ENCODE results near the gene LRRC46. TPM values are rescaled to one million over a fixed set of nuclear protein-coding genes. Genes with fewer than 3 reads are reported as not detected.

The LRRC46 gene
- total and polyA plus RNA-seq, 4 experiments from 2014 or later, result 0.23 to 0.69 TPM; not detected in 2

GRCh38 chr17:47804461-47804860 is 27.0 kb upstream of the LRRC46 start:
- H3K36me3 Mint-ChIP-seq, result peaks cover 14 to 25% of the 10 kb centered on the region in 2 donors
- H3K9me3 Mint-ChIP-seq, result no peaks in the 10 kb centered on the region
- H3K9me3 ChIP-seq (ENCODE audit: control insufficient read depth in 1 of 2, low read length in 2 of 2), result no peaks in the 10 kb centered on the region
- no peaks in the 10 kb centered on the region for H3K4me1 Mint-ChIP-seq
- intact Hi-C loops (cut with micrococcal nuclease), result no loop called here
- H3K36me3 ChIP-seq (ENCODE audit: insufficient read depth, low read length), result peaks cover 21% of the 10 kb centered on the region
- no peak for DNase-seq
- H3K27ac ChIP-seq (ENCODE audit: low read depth, low read length), result no peak overlapping the region
- H3K27me3 ChIP-seq (ENCODE audit: insufficient read depth, low read length), result no peaks in the 10 kb centered on the region
- ChIA-PET POLR2A (ENCODE audit: partially characterized antibody) (no interaction called here), CTCF (ENCODE audit: partially characterized antibody) (interaction anchor here (0.6 kb wide), 1 partner anchor 140 kb away, joined by 3 read pairs; no protein-coding TSS in a partner anchor)
- no peaks in the 10 kb centered on the region for H3K4me1 ChIP-seq (ENCODE audit: insufficient read depth, low read length)
- H3K27me3 Mint-ChIP-seq, result no peaks in the 10 kb centered on the region
- H3K4me3 ChIP-seq (ENCODE audit: low read length in 2 of 2), result no peak overlapping the region
- peak overlapping the region in 1 of 7 donors; percentile 70 for H3K27ac Mint-ChIP-seq
- H3K4me3 Mint-ChIP-seq, result no peak overlapping the region

- Histone ChIP-seq H3K27ac (ENCODE audit: low read depth, low read length) (no peak overlapping the region), H3K4me1 (ENCODE audit: insufficient read depth, low read length) (no peaks in the 10 kb centered on the region), H3K9me3 (ENCODE audit: control insufficient read depth in 1 of 2, low read length in 2 of 2) (no peaks in the 10 kb centered on the region), H3K4me3 (ENCODE audit: low read length in 2 of 2) (no peak overlapping the region), H3K27me3 (ENCODE audit: insufficient read depth, low read length) (no peaks in the 10 kb centered on the region), H3K36me3 (ENCODE audit: insufficient read depth, low read length) (peaks cover 39% of the 10 kb centered on the region)
- peaks cover 29 to 43% of the 10 kb centered on the region in 2 donors for H3K36me3 Mint-ChIP-seq
- no peak overlapping the region for H3K4me3 Mint-ChIP-seq
- no peaks in the 10 kb centered on the region for H3K9me3 Mint-ChIP-seq
- CTCF ChIA-PET (ENCODE audit: partially characterized antibody), result interaction anchor here (0.7 kb wide), 1 partner anchor 9 kb away, joined by 3 read pairs; no protein-coding TSS in a partner anchor
- POLR2A ChIA-PET (ENCODE audit: partially characterized antibody), result no interaction called here
- no peak for DNase-seq
- peaks cover 0 to 5% (median 2%) of the 10 kb centered on the region in 4 donors for H3K4me1 Mint-ChIP-seq
- no peaks in the 10 kb centered on the region for H3K27me3 Mint-ChIP-seq
- intact Hi-C loops (cut with micrococcal nuclease), result no loop called here
- H3K27ac Mint-ChIP-seq, result peak overlapping the region in 1 of 7 donors; percentile 24
These were observed 25.2 kb upstream of the LRRC46 start for GRCh38 chr17:47806026-47806912.

- Mint-ChIP-seq H3K27ac (peak overlapping the region in 2 of 7 donors; percentile 8 to 24), H3K9me3 (no peaks in the 10 kb centered on the region), H3K27me3 (no peaks in the 10 kb centered on the region), H3K4me1 (peaks cover 0 to 6% (median 2%) of the 10 kb centered on the region in 4 donors), H3K4me3 (no peak overlapping the region), H3K36me3 (peaks cover 34 to 49% of the 10 kb centered on the region in 2 donors)
- intact Hi-C loops (cut with micrococcal nuclease), result no loop called here
- ChIA-PET POLR2A (ENCODE audit: partially characterized antibody) (no interaction called here), CTCF (ENCODE audit: partially characterized antibody) (no interaction called here)
- Histone ChIP-seq H3K27ac (ENCODE audit: low read depth, low read length) (no peak overlapping the region), H3K4me1 (ENCODE audit: insufficient read depth, low read length) (no peaks in the 10 kb centered on the region), H3K27me3 (ENCODE audit: insufficient read depth, low read length) (no peaks in the 10 kb centered on the region), H3K36me3 (ENCODE audit: insufficient read depth, low read length) (peaks cover 45% of the 10 kb centered on the region), H3K4me3 (ENCODE audit: low read length in 2 of 2) (no peak overlapping the region), H3K9me3 (ENCODE audit: control insufficient read depth in 1 of 2, low read length in 2 of 2) (no peaks in the 10 kb centered on the region)
- no peak for DNase-seq
These were observed 24.6 kb upstream of the LRRC46 start for GRCh38 chr17:47806913-47807255.

GRCh38 chr17:47807421-47807820 is 24.0 kb upstream of the LRRC46 start:
- ChIA-PET POLR2A (ENCODE audit: partially characterized antibody) (no interaction called here), CTCF (ENCODE audit: partially characterized antibody) (no interaction called here)
- Histone ChIP-seq H3K4me1 (ENCODE audit: insufficient read depth, low read length) (no peaks in the 10 kb centered on the region), H3K27ac (ENCODE audit: low read depth, low read length) (no peak overlapping the region), H3K27me3 (ENCODE audit: insufficient read depth, low read length) (no peaks in the 10 kb centered on the region), H3K36me3 (ENCODE audit: insufficient read depth, low read length) (peaks cover 50% of the 10 kb centered on the region), H3K9me3 (ENCODE audit: control insufficient read depth in 1 of 2, low read length in 2 of 2) (no peaks in the 10 kb centered on the region), H3K4me3 (ENCODE audit: low read length in 2 of 2) (no peak overlapping the region)
- DNase-seq, result no peak
- no peaks in the 10 kb centered on the region for H3K9me3 Mint-ChIP-seq
- peaks cover 39 to 54% of the 10 kb centered on the region in 2 donors for H3K36me3 Mint-ChIP-seq
- peaks cover 0 to 6% (median 2%) of the 10 kb centered on the region in 4 donors for H3K4me1 Mint-ChIP-seq
- intact Hi-C loops (cut with micrococcal nuclease), result no loop called here
- no peaks in the 10 kb centered on the region for H3K27me3 Mint-ChIP-seq
- H3K27ac Mint-ChIP-seq, result peak overlapping the region in 2 of 7 donors; percentile 8 to 74
- no peak overlapping the region for H3K4me3 Mint-ChIP-seq

GRCh38 chr17:47808036-47808829 is 23.2 kb upstream of the LRRC46 start:
- no peaks in the 10 kb centered on the region for H3K9me3 ChIP-seq (ENCODE audit: control insufficient read depth in 1 of 2, low read length in 2 of 2)
- no peaks in the 10 kb centered on the region for H3K4me1 ChIP-seq (ENCODE audit: insufficient read depth, low read length)
- no peaks in the 10 kb centered on the region for H3K27me3 ChIP-seq (ENCODE audit: insufficient read depth, low read length)
- intact Hi-C loops (cut with micrococcal nuclease), result no loop called here
- POLR2A ChIA-PET (ENCODE audit: partially characterized antibody), result no interaction called here
- H3K27ac Mint-ChIP-seq, result peak overlapping the region in 1 of 7 donors; percentile 42
- CTCF ChIA-PET (ENCODE audit: partially characterized antibody), result no interaction called here
- DNase-seq, result no peak
- H3K4me1 Mint-ChIP-seq, result peaks cover 0 to 8% (median 2%) of the 10 kb centered on the region in 4 donors
- peaks cover 47 to 62% of the 10 kb centered on the region in 2 donors for H3K36me3 Mint-ChIP-seq
- peaks cover 58% of the 10 kb centered on the region for H3K36me3 ChIP-seq (ENCODE audit: insufficient read depth, low read length)
- H3K27me3 Mint-ChIP-seq, result no peaks in the 10 kb centered on the region
- no peaks in the 10 kb centered on the region for H3K9me3 Mint-ChIP-seq
- H3K27ac ChIP-seq (ENCODE audit: low read depth, low read length), result no peak overlapping the region
- H3K4me3 Mint-ChIP-seq, result no peak overlapping the region
- no peak overlapping the region for H3K4me3 ChIP-seq (ENCODE audit: low read length in 2 of 2)

GRCh38 chr17:47808830-47809480 is 22.5 kb upstream of the LRRC46 start:
- DNase-seq, result no peak
- Histone ChIP-seq H3K27me3 (ENCODE audit: insufficient read depth, low read length) (no peaks in the 10 kb centered on the region), H3K4me1 (ENCODE audit: insufficient read depth, low read length) (no peaks in the 10 kb centered on the region), H3K4me3 (ENCODE audit: low read length in 2 of 2) (no peak overlapping the region), H3K36me3 (ENCODE audit: insufficient read depth, low read length) (peaks cover 60% of the 10 kb centered on the region), H3K27ac (ENCODE audit: low read depth, low read length) (no peak overlapping the region), H3K9me3 (ENCODE audit: control insufficient read depth in 1 of 2, low read length in 2 of 2) (no peaks in the 10 kb centered on the region)
- Mint-ChIP-seq H3K36me3 (peaks cover 47 to 66% of the 10 kb centered on the region in 2 donors), H3K27me3 (no peaks in the 10 kb centered on the region), H3K27ac (peak overlapping the region in 1 of 7 donors; percentile 18), H3K4me1 (peaks cover 0 to 8% (median 2%) of the 10 kb centered on the region in 4 donors), H3K9me3 (no peaks in the 10 kb centered on the region), H3K4me3 (no peak overlapping the region)
- ChIA-PET POLR2A (ENCODE audit: partially characterized antibody) (no interaction called here), CTCF (ENCODE audit: partially characterized antibody) (no interaction called here)
- intact Hi-C loops (cut with micrococcal nuclease), result no loop called here
